HFFc6 (cell line): ENCODE data around the gene TRAPPC1. TPM values are rescaled to one million over a fixed set of nuclear protein-coding genes. Genes with fewer than 3 reads are reported as not detected.
"Not testable (repeated sequence)": the region's sequence is repeated elsewhere in the genome, so short reads cannot be mapped to it uniquely, and the experiment has no call there.

Source experiments
- DNase-seq: peaks from one replicate; pipeline ENCODE4 v3.0.0-alpha.2; 2018
- H3K27ac Mint-ChIP-seq: 2 replicates; pipeline ENCODE4 v1.8.0; 2020; ENCODE audit warnings: mild to moderate bottlenecking, mixed read lengths
- H3K27me3 Mint-ChIP-seq: 2 replicates; pipeline ENCODE4 v1.8.0; 2021; ENCODE audit warnings: mild to moderate bottlenecking, moderate library complexity, mixed read lengths; ENCODE audit not compliant: insufficient read depth
- H3K36me3 Mint-ChIP-seq: 2 replicates; pipeline ENCODE4 v1.8.0; 2021; ENCODE audit warnings: low read depth, mixed read lengths
- H3K4me1 Mint-ChIP-seq: 2 replicates; pipeline ENCODE4 v1.8.0; 2020; ENCODE audit warnings: low read depth, mixed read lengths
- H3K4me3 Mint-ChIP-seq: 2 replicates; pipeline ENCODE4 v1.8.0; 2020; ENCODE audit warnings: mild to moderate bottlenecking, moderate library complexity, mixed read lengths
- H3K9me3 Mint-ChIP-seq: 2 replicates; pipeline ENCODE4 v1.8.0; 2020; ENCODE audit warnings: mild to moderate bottlenecking, mixed read lengths
- total RNA-seq, 6 experiments: library from RNA; stranded (reverse); fragmentation: NEBNext Ultra II Directional; extraction: Animal tissue kit (Norgen Biotek cat#: 25700); gene quantifications; 2 replicates in 1 of 6; 3 replicates in 5 of 6; pipeline ENCODE4 v1.2.3, GENCODE V29; 2021
- TF ChIP-seq, protein P1 (sequence below): fragments of 200-600 bp; sonication (generic); IDR thresholded peaks from 2 replicates; pipeline ENCODE4 v1.5.0; 2021; ENCODE audit warnings: antibody characterized with exemption, mild to moderate bottlenecking

TRAPPC1 gene
- total RNA-seq, 6 experiments from 2014 or later: 244 to 309 (median 288) TPM

DNA sequence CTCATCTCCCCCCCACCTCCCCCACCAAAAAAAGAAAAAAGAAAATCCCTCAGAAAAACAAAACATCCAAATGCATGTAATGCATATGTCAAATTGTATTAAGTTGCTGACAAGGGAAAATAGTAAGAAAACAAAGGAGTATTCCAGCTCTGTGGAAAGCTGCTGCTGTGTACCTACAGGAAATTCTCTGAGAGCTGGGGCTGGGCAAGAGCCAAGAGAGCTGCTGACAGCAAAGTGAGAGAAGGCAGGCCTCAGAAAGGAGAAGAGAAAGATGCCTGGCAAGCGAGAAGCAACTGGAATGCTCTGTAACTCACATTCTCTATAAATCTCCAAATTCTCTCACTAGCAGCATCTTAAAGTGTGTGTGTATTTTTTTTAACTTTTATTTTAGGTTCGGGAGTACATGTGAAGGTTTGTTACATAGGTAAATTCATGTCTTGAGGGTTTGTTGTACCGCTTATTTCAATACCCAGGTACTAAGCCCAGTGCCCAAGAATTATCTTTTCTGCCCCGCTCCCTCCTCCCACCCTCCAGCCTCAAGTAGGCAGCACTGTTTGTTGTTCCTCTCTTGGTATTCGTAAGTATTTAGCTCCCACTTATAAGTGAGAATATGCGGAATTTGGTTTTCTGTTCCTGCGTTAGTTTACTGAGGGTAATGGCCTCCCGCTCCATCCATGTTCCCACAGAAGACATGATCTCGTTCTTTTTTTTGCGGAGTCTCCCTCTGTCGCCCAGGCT is 24.7 kb upstream of the TRAPPC1 start:
- Mint-ChIP-seq H3K27ac (no peak overlapping the region), H3K36me3 (no peaks in the 10 kb centered on the region), H3K27me3 (peaks cover 2% of the 10 kb centered on the region; the same call in 1 of the 2 replicates), H3K4me1 (no peaks in the 10 kb centered on the region), H3K4me3 (no peak overlapping the region), H3K9me3 (no peaks in the 10 kb centered on the region)
- DNase-seq: no peak
- TF ChIP-seq, protein P1, sequence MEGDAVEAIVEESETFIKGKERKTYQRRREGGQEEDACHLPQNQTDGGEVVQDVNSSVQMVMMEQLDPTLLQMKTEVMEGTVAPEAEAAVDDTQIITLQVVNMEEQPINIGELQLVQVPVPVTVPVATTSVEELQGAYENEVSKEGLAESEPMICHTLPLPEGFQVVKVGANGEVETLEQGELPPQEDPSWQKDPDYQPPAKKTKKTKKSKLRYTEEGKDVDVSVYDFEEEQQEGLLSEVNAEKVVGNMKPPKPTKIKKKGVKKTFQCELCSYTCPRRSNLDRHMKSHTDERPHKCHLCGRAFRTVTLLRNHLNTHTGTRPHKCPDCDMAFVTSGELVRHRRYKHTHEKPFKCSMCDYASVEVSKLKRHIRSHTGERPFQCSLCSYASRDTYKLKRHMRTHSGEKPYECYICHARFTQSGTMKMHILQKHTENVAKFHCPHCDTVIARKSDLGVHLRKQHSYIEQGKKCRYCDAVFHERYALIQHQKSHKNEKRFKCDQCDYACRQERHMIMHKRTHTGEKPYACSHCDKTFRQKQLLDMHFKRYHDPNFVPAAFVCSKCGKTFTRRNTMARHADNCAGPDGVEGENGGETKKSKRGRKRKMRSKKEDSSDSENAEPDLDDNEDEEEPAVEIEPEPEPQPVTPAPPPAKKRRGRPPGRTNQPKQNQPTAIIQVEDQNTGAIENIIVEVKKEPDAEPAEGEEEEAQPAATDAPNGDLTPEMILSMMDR: no peak

GRCh38 chr17:7955414-7956227 is 23.9 kb upstream of the TRAPPC1 start:
- no peaks in the 10 kb centered on the region for H3K4me1 Mint-ChIP-seq

DNA sequence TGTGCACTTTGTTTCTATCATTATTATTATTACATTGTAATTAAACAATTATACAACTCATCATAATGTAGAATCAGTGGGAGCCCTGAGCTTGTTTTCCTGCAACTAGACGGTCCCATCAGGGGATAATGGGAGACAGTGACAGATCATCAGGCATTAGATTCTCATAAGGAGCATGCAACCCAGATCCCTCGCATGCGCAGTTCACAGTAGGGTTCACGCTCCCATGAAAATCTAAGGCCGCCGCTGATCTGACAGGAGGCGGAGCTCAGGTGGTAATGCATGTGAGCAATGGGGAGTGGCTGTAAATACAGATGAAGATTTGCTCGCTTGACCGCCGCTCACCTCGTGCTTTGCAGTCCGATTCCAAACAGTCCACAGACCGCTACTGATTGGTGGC is 21.5 kb upstream of the TRAPPC1 start:
- DNase-seq, H3K4me1 Mint-ChIP-seq, H3K4me3 Mint-ChIP-seq, H3K9me3 Mint-ChIP-seq, H3K27ac Mint-ChIP-seq, H3K27me3 Mint-ChIP-seq: not testable (repeated sequence)
- peaks cover 21% of the 10 kb centered on the region for H3K36me3 Mint-ChIP-seq

More at GRCh38 chr17:7955414-7956227, 23.9 kb upstream of the TRAPPC1 start:
- DNase-seq: no peak
- Mint-ChIP-seq H3K9me3 (no peaks in the 10 kb centered on the region), H3K36me3 (no peaks in the 10 kb centered on the region), H3K27me3 (peaks cover 2% of the 10 kb centered on the region; the same call in 1 of the 2 replicates), H3K4me3 (no peak overlapping the region), H3K27ac (no peak overlapping the region)
- TF ChIP-seq, protein P1: no peak

GRCh38 chr17:7951143-7951792 is 19.5 kb upstream of the TRAPPC1 start:
- Mint-ChIP-seq H3K4me1 (no peaks in the 10 kb centered on the region), H3K36me3 (peaks cover 26% of the 10 kb centered on the region), H3K27ac (no peak overlapping the region), H3K4me3 (no peak overlapping the region), H3K9me3 (no peaks in the 10 kb centered on the region), H3K27me3 (peaks cover 1% of the 10 kb centered on the region; the same call in 1 of the 2 replicates)
- TF ChIP-seq, protein P1: no peak
- no peak for DNase-seq

DNA sequence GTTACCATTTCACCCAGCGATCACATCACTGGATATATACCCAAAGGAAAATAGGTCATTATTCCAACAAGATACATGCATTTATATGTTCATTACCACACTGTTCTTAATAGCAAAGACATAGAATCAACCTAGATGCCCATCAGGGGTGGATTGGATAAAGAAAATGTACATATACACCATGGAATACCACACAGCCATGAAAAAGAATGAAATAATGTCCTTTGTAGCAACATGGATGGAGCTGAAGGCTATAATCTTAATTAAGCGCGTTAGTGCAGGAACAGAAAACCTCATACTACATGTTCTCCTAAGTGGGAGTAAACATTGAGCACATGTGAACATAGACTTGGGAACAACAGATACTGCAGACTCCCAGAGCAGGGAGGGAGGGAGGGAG is 18.8 kb upstream of the TRAPPC1 start:
- Mint-ChIP-seq H3K4me1 (no peaks in the 10 kb centered on the region), H3K27ac (no peak overlapping the region), H3K27me3 (peaks cover 1% of the 10 kb centered on the region; the same call in 1 of the 2 replicates), H3K36me3 (peaks cover 31% of the 10 kb centered on the region), H3K4me3 (no peak overlapping the region), H3K9me3 (no peaks in the 10 kb centered on the region)
- no peak for DNase-seq
- TF ChIP-seq, protein P1: no peak
